Subcutaneous abdominal adipose tissue (tissue), 5 donors: ENCODE measurements around the gene BCS1L.
A peak's percentile ranks its signal among the peaks of the same experiment; 100 is the strongest.

ENCODE experiments used
- H3K27ac ChIP-seq: one replicate; pipeline ENCODE4 v1.7.0; 2013; ENCODE audit warnings: low read depth, mild to moderate bottlenecking, inconsistent platforms, low read length, moderate library complexity
- H3K27me3 ChIP-seq, 5 donors: one replicate each; pipeline ENCODE4 v1.7.0; 2013; ENCODE audit warnings: low read length in 5 of 5, inconsistent platforms in 1 of 5; ENCODE audit not compliant: control insufficient read depth in 5 of 5, insufficient read depth in 4 of 5
- H3K36me3 ChIP-seq, 5 donors: one replicate each; pipeline ENCODE4 v1.7.0; 2013; ENCODE audit warnings: low read length in 5 of 5; ENCODE audit not compliant: control insufficient read depth in 5 of 5, insufficient read depth in 5 of 5
- H3K4me1 ChIP-seq, 5 donors: one replicate each; pipeline ENCODE4 v1.7.0; 2013; ENCODE audit warnings: low read length in 5 of 5, mild to moderate bottlenecking in 3 of 5, moderate library complexity in 1 of 5; ENCODE audit not compliant: control insufficient read depth in 5 of 5, insufficient read depth in 5 of 5
- H3K4me3 ChIP-seq, 5 donors: one replicate each; pipeline ENCODE4 v1.7.0; 2013; ENCODE audit warnings: low read length in 5 of 5, low read depth in 1 of 5
- H3K9ac ChIP-seq, 5 donors: one replicate each; pipeline ENCODE4 v1.7.0; 2013; ENCODE audit warnings: low read length in 5 of 5, mild to moderate bottlenecking in 4 of 5, moderate library complexity in 3 of 5
- H3K9me3 ChIP-seq, 5 donors: one replicate each; pipeline ENCODE4 v1.7.0; 2013; ENCODE audit warnings: low read length in 5 of 5; ENCODE audit not compliant: control insufficient read depth in 5 of 5
- donor health status: healthy.
- donor health status: healthy.
- donor health status: healthy.
- donor health status: healthy.
- donor health status: healthy.

Gene BCS1L

GRCh38 chr2:218710687-218711549 is 51.4 kb downstream of the BCS1L start, which contains the start of gene TTLL4:
Gene TTLL4 (plus strand): TSS chr2:218710835. CDS start chr2:218737677, 26,842 bp downstream.
- peaks cover 0 to 2% (median under 1%) of the 10 kb centered on the region in 5 donors for H3K36me3 ChIP-seq
- no peaks in the 10 kb centered on the region for H3K9me3 ChIP-seq
- H3K4me1 ChIP-seq = peaks cover 0 to 18% (median 15%) of the 10 kb centered on the region in 5 donors
- no peaks in the 10 kb centered on the region for H3K27me3 ChIP-seq
- H3K4me3 ChIP-seq = peak within 1 kb of the TSS; percentile 80 to 90 (median 84)
- H3K27ac ChIP-seq = peak within 1 kb of the TSS; percentile 91
- H3K9ac ChIP-seq = peak within 1 kb of the TSS; percentile 66 to 92 (median 89)

DNA sequence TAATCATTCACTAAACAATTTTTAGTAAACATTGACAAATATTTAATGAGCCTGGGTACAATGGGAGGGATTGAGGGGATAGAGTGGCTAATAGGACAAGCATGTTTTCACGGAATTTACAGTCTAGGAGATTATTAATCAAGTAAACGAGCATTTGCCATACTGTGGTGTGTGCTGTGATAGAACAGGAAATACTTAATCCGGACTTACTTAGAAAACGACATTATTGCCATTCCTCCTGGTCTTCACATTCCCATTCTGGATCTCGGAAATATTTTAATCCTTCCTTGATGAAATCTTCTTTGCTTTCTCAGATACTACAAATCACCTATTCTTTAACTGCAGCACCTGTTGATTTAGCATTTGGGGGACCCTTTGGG is 52.1 kb downstream of the BCS1L start:
- peak overlapping the region; percentile 91 for H3K27ac ChIP-seq
- H3K9me3 ChIP-seq = no peaks in the 10 kb centered on the region
- H3K4me1 ChIP-seq = peaks cover 0 to 18% (median 15%) of the 10 kb centered on the region in 5 donors
- peak overlapping the region; percentile 66 to 92 (median 89) for H3K9ac ChIP-seq
- H3K27me3 ChIP-seq = no peaks in the 10 kb centered on the region
- peak overlapping the region; percentile 80 to 90 (median 84) for H3K4me3 ChIP-seq
- peaks cover 0 to 5% (median 4%) of the 10 kb centered on the region in 5 donors for H3K36me3 ChIP-seq
